HCT116 (cell line): ENCODE results near the gene STYK1. TPM values are rescaled to one million over a fixed set of nuclear protein-coding genes. Genes with fewer than 3 reads are reported as not detected.

Experiments
- ATAC-seq: fragments of 200-7000 bp; cut with Tn5 transposase; 2 replicates; pipeline ENCODE4 v1.9.1; 2020; ENCODE audit warnings: mild to moderate bottlenecking, moderate library complexity
- BruUV-seq: library from RNA; stranded (reverse); fragments of 400-500 nt; replicated peaks from 2 replicates; lab custom pipeline; 2021; lab: Mats Ljungman, UMichigan
- CTCF ChIA-PET: fragments of 300-600 bp; sonication (Branson Sonifier 250); formaldehyde crosslinking; loops from one replicate; lab custom pipeline; 2021; ENCODE audit warnings: antibody characterized with exemption; lab: Charles Lee
- POLR2A ChIA-PET: fragments of 300-600, 350-600 bp; sonication (Branson Sonifier 250); formaldehyde crosslinking; loops from one replicate; lab custom pipeline; 2021; ENCODE audit warnings: antibody characterized with exemption; lab: Charles Lee
- RAD21 ChIA-PET, 2 experiments: fragments of 300-600 bp; sonication (Branson Sonifier 250); formaldehyde crosslinking; loops; one replicate each; lab custom pipeline; 2023; ENCODE audit warnings: low total read pairs in 2 of 2; ENCODE audit not compliant: uncharacterized antibody in 2 of 2, unreplicated experiment in 2 of 2, low non-redundant PET in 1 of 2; lab: Charles Lee
- DNase-seq: peaks from one replicate; pipeline ENCODE4 v3.0.0-alpha.2; 2010; ENCODE audit warnings: low read depth, low spot score
- H2AFZ ChIP-seq: fragments of 200-600 bp; shearing (Covaris generic), sonication (generic); 2 replicates; pipeline ENCODE4 v1.6.1; 2017; ENCODE audit warnings: low read depth, mixed run types, mixed read lengths, antibody characterized with exemption, low read length; ENCODE audit not compliant: poor library complexity, severe bottlenecking
- H3K27ac ChIP-seq: 2 replicates; pipeline ENCODE4 v1.5.1; 2012; ENCODE audit warnings: low read depth, low read length
- H3K27me3 ChIP-seq: fragments of 200-600 bp; sonication (generic); 2 replicates; pipeline ENCODE4 v1.6.1; 2016; ENCODE audit warnings: mixed run types, low read length, mixed read lengths; ENCODE audit not compliant: insufficient read depth
- H3K36me3 ChIP-seq, 2 experiments: fragments of 200-500 bp in 1 of 2; fragments of 200-600 bp in 1 of 2; sonication (Bioruptor generic) in 1 of 2; sonication (generic) in 1 of 2; 2 replicates each; pipeline versions ENCODE4 v1.5.1 to v1.6.1; 2014 to 2016; ENCODE audit warnings: low read length in 2 of 2, inconsistent platforms in 1 of 2, mixed read lengths in 1 of 2, mixed run types in 1 of 2; ENCODE audit not compliant: insufficient read depth in 2 of 2, control insufficient read depth in 1 of 2
- H3K4me1 ChIP-seq, 2 experiments: fragments of 200-600 bp in 1 of 2; sonication (generic) in 1 of 2; 2 replicates each; pipeline versions ENCODE4 v1.5.1 to v1.6.1; 2012 to 2017; ENCODE audit warnings: low read length in 2 of 2, inconsistent platforms in 1 of 2, mild to moderate bottlenecking in 1 of 2, mixed read lengths in 1 of 2, mixed run types in 1 of 2, moderate library complexity in 1 of 2; ENCODE audit not compliant: insufficient read depth in 2 of 2, control insufficient read depth in 1 of 2
- H3K4me2 ChIP-seq: fragments of 200-600 bp; sonication (generic); 2 replicates; pipeline ENCODE4 v1.6.1; 2017; ENCODE audit warnings: mixed run types, low read length, mixed read lengths
- H3K4me3 ChIP-seq, 2 experiments: fragments of 200-600 bp in 1 of 2; sonication (generic) in 1 of 2; replicated peaks in 1 of 2; 2 replicates each; pipeline ENCODE4 v1.5.1; 2011 to 2016; ENCODE audit warnings: low read length in 2 of 2, control low read depth in 1 of 2, low read depth in 1 of 2, mild to moderate bottlenecking in 1 of 2, mixed read lengths in 1 of 2, mixed run types in 1 of 2
- H3K79me2 ChIP-seq: fragments of 200-600 bp; sonication (generic); 2 replicates; pipeline ENCODE4 v1.6.1; 2017; ENCODE audit warnings: mild to moderate bottlenecking, mixed run types, low read length, moderate library complexity, mixed read lengths; ENCODE audit not compliant: insufficient read depth
- H3K9ac ChIP-seq: fragments of 200-600 bp; sonication (generic); 2 replicates; pipeline ENCODE4 v1.6.1; 2016; ENCODE audit warnings: low read length, mixed read lengths
- H3K9me2 ChIP-seq: fragments of 200-600 bp; sonication (generic), shearing (Covaris generic); 2 replicates; pipeline ENCODE4 v1.6.1; 2017; ENCODE audit warnings: mixed run types, mild to moderate bottlenecking, moderate library complexity; ENCODE audit not compliant: insufficient read depth
- H3K9me3 ChIP-seq, 2 experiments: fragments of 200-500 bp in 1 of 2; fragments of 200-600 bp in 1 of 2; sonication (Bioruptor generic) in 1 of 2; sonication (generic) in 1 of 2; 2 replicates each; pipeline ENCODE4 v1.6.1; 2014 to 2017; ENCODE audit warnings: low read length in 2 of 2, mixed read lengths in 2 of 2, inconsistent platforms in 1 of 2, low read depth in 1 of 2, mild to moderate bottlenecking in 1 of 2, mixed run types in 1 of 2, moderate library complexity in 1 of 2; ENCODE audit not compliant: control insufficient read depth in 1 of 2, insufficient read depth in 1 of 2
- H4K20me1 ChIP-seq: fragments of 200-600 bp; sonication (generic), shearing (Covaris generic); 2 replicates; pipeline ENCODE4 v1.6.1; 2017; ENCODE audit warnings: mixed run types, mild to moderate bottlenecking, moderate library complexity; ENCODE audit not compliant: insufficient read depth
- CBX3 ChIP-seq: IDR thresholded peaks from 2 replicates; pipeline ENCODE4 v1.6.1; 2012; ENCODE audit warnings: low read depth
- CEBPB ChIP-seq: IDR thresholded peaks from 2 replicates; pipeline ENCODE4 v1.6.1; 2012; ENCODE audit warnings: low read depth
- EGR1 ChIP-seq: IDR thresholded peaks from 2 replicates; pipeline ENCODE4 v1.6.1; 2012; ENCODE audit warnings: low read depth
- ELF1 ChIP-seq: IDR thresholded peaks from 2 replicates; pipeline ENCODE4 v1.6.1; 2012; ENCODE audit warnings: low read depth, borderline replicate concordance
- EZH2 ChIP-seq: fragments of 200-600 bp; sonication (generic); IDR thresholded peaks from 2 replicates; pipeline ENCODE4 v1.6.1; 2017; ENCODE audit warnings: antibody characterized with exemption, mixed run types
- EZH2phosphoT487 ChIP-seq: fragments of 200-600 bp; IDR thresholded peaks from 2 replicates; pipeline ENCODE4 v1.6.1; 2018; ENCODE audit warnings: antibody characterized with exemption, borderline replicate concordance
- FOSL1 ChIP-seq: IDR thresholded peaks from 2 replicates; pipeline ENCODE4 v1.6.1; 2012; ENCODE audit warnings: low read depth
- JUND ChIP-seq: IDR thresholded peaks from 2 replicates; pipeline ENCODE4 v1.6.1; 2012
- POLR2A ChIP-seq: IDR thresholded peaks from 2 replicates; pipeline ENCODE4 v1.7.0; 2011; ENCODE audit warnings: borderline replicate concordance; ENCODE audit not compliant: insufficient read depth, insufficient read length; ENCODE audit errors: extremely low read depth
- RAD21 ChIP-seq: IDR thresholded peaks from 2 replicates; pipeline ENCODE4 v1.6.1; 2012; ENCODE audit warnings: low read depth, mild to moderate bottlenecking
- SIN3A ChIP-seq: IDR thresholded peaks from 2 replicates; pipeline ENCODE4 v1.6.1; 2012; ENCODE audit warnings: low read depth
- SRF ChIP-seq: IDR thresholded peaks from 2 replicates; pipeline ENCODE4 v1.6.1; 2012; ENCODE audit warnings: low read depth
- intact Hi-C: fragments of 100-400 bp; cut with micrococcal nuclease; formaldehyde crosslinking; loops from 2 replicates; pipeline ENCODE4 v1.10.0; 2022
- total RNA-seq: library from RNA; stranded (reverse); gene quantifications from one replicate; pipeline ENCODE4 v1.2.1, GENCODE V29; 2021; ENCODE audit not compliant: unreplicated experiment
- TF ChIP-seq, protein P1 (sequence below): IDR thresholded peaks from 2 replicates; pipeline ENCODE4 v1.6.1; 2012
- TF ChIP-seq, protein P2 (sequence below): IDR thresholded peaks from 2 replicates; pipeline ENCODE4 v1.6.1; 2012
- TF ChIP-seq, protein P3 (sequence below): IDR thresholded peaks from 2 replicates; pipeline ENCODE4 v1.6.1; 2012; ENCODE audit warnings: low read depth

The STYK1 gene
- total RNA-seq, 1 experiment from 2014 or later, result 4.4 TPM

DNA sequence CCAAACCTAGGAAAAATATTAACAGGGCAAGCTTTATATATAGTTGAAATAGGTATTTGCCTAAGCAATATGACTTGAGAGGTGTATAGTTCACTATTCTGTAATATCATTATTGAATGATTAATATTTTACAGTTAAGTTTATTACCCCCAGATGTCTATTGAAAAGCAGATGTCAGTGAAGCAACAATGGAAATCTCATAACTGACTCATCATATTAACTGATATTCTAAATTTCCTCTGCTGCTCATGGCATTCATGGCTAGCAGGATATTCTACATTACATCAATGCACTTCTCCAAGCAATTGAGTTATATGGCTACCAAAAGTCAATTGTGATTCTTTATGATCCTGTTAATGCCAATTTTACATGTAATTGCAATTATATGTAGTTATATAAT lies 50.7 kb downstream of the STYK1 start:
- CTCF ChIA-PET, result no interaction called here
- H3K4me2 ChIP-seq, result no peak overlapping the region
- H2AFZ ChIP-seq, result no peak overlapping the region
- no peaks in the 10 kb centered on the region for H3K79me2 ChIP-seq
- peaks cover 0 to 8% of the 10 kb centered on the region in 2 experiments; a peak in 2 of 4 replicates for H3K4me1 ChIP-seq
- POLR2A ChIA-PET, result no interaction called here
- H3K9ac ChIP-seq, result no peak overlapping the region
- no peak for DNase-seq
- no peak for ATAC-seq
- BruUV-seq, result no TSS peak
- H3K27me3 ChIP-seq, result no peaks in the 10 kb centered on the region
- no peaks in the 10 kb centered on the region for H3K9me3 ChIP-seq
- no peaks in the 10 kb centered on the region for H4K20me1 ChIP-seq
- no peaks in the 10 kb centered on the region for H3K9me2 ChIP-seq
- H3K27ac ChIP-seq, result no peak overlapping the region
- RAD21 ChIA-PET, result no interaction called here
- no peak overlapping the region for H3K4me3 ChIP-seq
- peaks cover 0 to 9% of the 10 kb centered on the region in 2 experiments; a peak in 2 of 4 replicates for H3K36me3 ChIP-seq
- TF ChIP-seq, protein P1, sequence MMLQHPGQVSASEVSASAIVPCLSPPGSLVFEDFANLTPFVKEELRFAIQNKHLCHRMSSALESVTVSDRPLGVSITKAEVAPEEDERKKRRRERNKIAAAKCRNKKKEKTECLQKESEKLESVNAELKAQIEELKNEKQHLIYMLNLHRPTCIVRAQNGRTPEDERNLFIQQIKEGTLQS, result no peak
- TF ChIP-seq EZH2 (no peak), JUND (no peak), SIN3A (no peak), ELF1 (no peak), EZH2phosphoT487 (no peak), CBX3 (no peak), RAD21 (no peak), CEBPB (no peak), POLR2A (no peak), EGR1 (no peak), FOSL1 (no peak), SRF (no peak)
- TF ChIP-seq, protein P2, sequence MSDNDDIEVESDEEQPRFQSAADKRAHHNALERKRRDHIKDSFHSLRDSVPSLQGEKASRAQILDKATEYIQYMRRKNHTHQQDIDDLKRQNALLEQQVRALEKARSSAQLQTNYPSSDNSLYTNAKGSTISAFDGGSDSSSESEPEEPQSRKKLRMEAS, result no peak
- TF ChIP-seq, protein P3, sequence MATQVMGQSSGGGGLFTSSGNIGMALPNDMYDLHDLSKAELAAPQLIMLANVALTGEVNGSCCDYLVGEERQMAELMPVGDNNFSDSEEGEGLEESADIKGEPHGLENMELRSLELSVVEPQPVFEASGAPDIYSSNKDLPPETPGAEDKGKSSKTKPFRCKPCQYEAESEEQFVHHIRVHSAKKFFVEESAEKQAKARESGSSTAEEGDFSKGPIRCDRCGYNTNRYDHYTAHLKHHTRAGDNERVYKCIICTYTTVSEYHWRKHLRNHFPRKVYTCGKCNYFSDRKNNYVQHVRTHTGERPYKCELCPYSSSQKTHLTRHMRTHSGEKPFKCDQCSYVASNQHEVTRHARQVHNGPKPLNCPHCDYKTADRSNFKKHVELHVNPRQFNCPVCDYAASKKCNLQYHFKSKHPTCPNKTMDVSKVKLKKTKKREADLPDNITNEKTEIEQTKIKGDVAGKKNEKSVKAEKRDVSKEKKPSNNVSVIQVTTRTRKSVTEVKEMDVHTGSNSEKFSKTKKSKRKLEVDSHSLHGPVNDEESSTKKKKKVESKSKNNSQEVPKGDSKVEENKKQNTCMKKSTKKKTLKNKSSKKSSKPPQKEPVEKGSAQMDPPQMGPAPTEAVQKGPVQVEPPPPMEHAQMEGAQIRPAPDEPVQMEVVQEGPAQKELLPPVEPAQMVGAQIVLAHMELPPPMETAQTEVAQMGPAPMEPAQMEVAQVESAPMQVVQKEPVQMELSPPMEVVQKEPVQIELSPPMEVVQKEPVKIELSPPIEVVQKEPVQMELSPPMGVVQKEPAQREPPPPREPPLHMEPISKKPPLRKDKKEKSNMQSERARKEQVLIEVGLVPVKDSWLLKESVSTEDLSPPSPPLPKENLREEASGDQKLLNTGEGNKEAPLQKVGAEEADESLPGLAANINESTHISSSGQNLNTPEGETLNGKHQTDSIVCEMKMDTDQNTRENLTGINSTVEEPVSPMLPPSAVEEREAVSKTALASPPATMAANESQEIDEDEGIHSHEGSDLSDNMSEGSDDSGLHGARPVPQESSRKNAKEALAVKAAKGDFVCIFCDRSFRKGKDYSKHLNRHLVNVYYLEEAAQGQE, result no peak
- intact Hi-C loops, result no loop called here
